ENCODE results near the gene ADAMTS12. TPM values are rescaled to one million over a fixed set of nuclear protein-coding genes. Genes with fewer than 3 reads are reported as not detected.

The ADAMTS12 gene
- total and polyA plus RNA-seq, 7 experiments from 2014 or later = not detected

GRCh38 chr5:33756491-33756890, 135.3 kb downstream of the ADAMTS12 start:
- H3K4me1 ChIP-seq (ENCODE audit: control insufficient read depth in 2 of 2, insufficient read depth in 2 of 2, low read length in 2 of 2) = no peaks in the 10 kb centered on the region
- Mint-ChIP-seq H3K27me3 (peaks cover 0 to 8% (median 2%) of the 10 kb centered on the region in 5 donors), H3K27ac (no peak overlapping the region), H3K9me3 (no peaks in the 10 kb centered on the region), H3K4me1 (peaks cover 0 to 2% (median 0%) of the 10 kb centered on the region in 7 donors), H3K36me3 (no peaks in the 10 kb centered on the region), H3K4me3 (no peak overlapping the region)
- no peak for ATAC-seq
- no peaks in the 10 kb centered on the region for H3K9me3 ChIP-seq (ENCODE audit: control insufficient read depth in 2 of 3, low read length in 3 of 3)
- no peaks in the 10 kb centered on the region for H3K36me3 ChIP-seq (ENCODE audit: control insufficient read depth in 2 of 3, insufficient read depth in 3 of 3, low read length in 3 of 3)
- no peaks in the 10 kb centered on the region for H3K27me3 ChIP-seq (ENCODE audit: control insufficient read depth in 2 of 2, insufficient read depth in 2 of 2, low read length in 2 of 2)
- ChIA-PET POLR2A (no interaction called here), CTCF (no interaction called here)
- H3K4me3 ChIP-seq (ENCODE audit: low read length) = no peak overlapping the region
- DNase-seq = no peak
- H3K27ac ChIP-seq (ENCODE audit: low read depth, low read length) = no peak overlapping the region
- intact Hi-C loops (cut with micrococcal nuclease) = no loop called here

- Histone ChIP-seq H3K27me3 (ENCODE audit: control insufficient read depth in 2 of 2, insufficient read depth in 2 of 2, low read length in 2 of 2) (no peaks in the 10 kb centered on the region), H3K4me1 (ENCODE audit: control insufficient read depth in 2 of 2, insufficient read depth in 2 of 2, low read length in 2 of 2) (no peaks in the 10 kb centered on the region), H3K36me3 (ENCODE audit: control insufficient read depth in 2 of 3, insufficient read depth in 3 of 3, low read length in 3 of 3) (no peaks in the 10 kb centered on the region), H3K27ac (ENCODE audit: low read depth, low read length) (no peak overlapping the region), H3K4me3 (ENCODE audit: low read length) (no peak overlapping the region), H3K9me3 (ENCODE audit: control insufficient read depth in 2 of 3, low read length in 3 of 3) (no peaks in the 10 kb centered on the region)
- H3K4me3 Mint-ChIP-seq = no peak overlapping the region
- no peak overlapping the region for H3K27ac Mint-ChIP-seq
- intact Hi-C loops (cut with micrococcal nuclease) = no loop called here
- peaks cover 0 to 8% (median 2%) of the 10 kb centered on the region in 5 donors for H3K27me3 Mint-ChIP-seq
- no peak for DNase-seq
- ChIA-PET POLR2A (no interaction called here), CTCF (no interaction called here)
- no peaks in the 10 kb centered on the region for H3K4me1 Mint-ChIP-seq
- no peak for ATAC-seq
- no peaks in the 10 kb centered on the region for H3K9me3 Mint-ChIP-seq
- H3K36me3 Mint-ChIP-seq = no peaks in the 10 kb centered on the region
Measured at GRCh38 chr5:33755231-33755630, 136.6 kb downstream of the ADAMTS12 start.

- DNase-seq (no peak), ATAC-seq (no peak)
- no peak overlapping the region for H3K4me3 ChIP-seq (ENCODE audit: low read length)
- CTCF ChIA-PET = no interaction called here
- Mint-ChIP-seq H3K36me3 (no peaks in the 10 kb centered on the region), H3K9me3 (no peaks in the 10 kb centered on the region), H3K27me3 (peaks cover 0 to 8% (median 2%) of the 10 kb centered on the region in 5 donors), H3K4me1 (no peaks in the 10 kb centered on the region), H3K27ac (no peak overlapping the region), H3K4me3 (no peak overlapping the region)
- H3K4me1 ChIP-seq (ENCODE audit: control insufficient read depth in 2 of 2, insufficient read depth in 2 of 2, low read length in 2 of 2) = no peaks in the 10 kb centered on the region
- H3K36me3 ChIP-seq (ENCODE audit: control insufficient read depth in 2 of 3, insufficient read depth in 3 of 3, low read length in 3 of 3) = no peaks in the 10 kb centered on the region
- POLR2A ChIA-PET = no interaction called here
- H3K27ac ChIP-seq (ENCODE audit: low read depth, low read length) = no peak overlapping the region
- H3K27me3 ChIP-seq (ENCODE audit: control insufficient read depth in 2 of 2, insufficient read depth in 2 of 2, low read length in 2 of 2) = no peaks in the 10 kb centered on the region
- intact Hi-C loops (cut with micrococcal nuclease) = no loop called here
- H3K9me3 ChIP-seq (ENCODE audit: control insufficient read depth in 2 of 3, low read length in 3 of 3) = no peaks in the 10 kb centered on the region
Measured at GRCh38 chr5:33753704-33754103, 138.1 kb downstream of the ADAMTS12 start.

- ChIA-PET POLR2A (no interaction called here), CTCF (no interaction called here)
- no peak overlapping the region for H3K4me3 ChIP-seq (ENCODE audit: low read length)
- H3K4me3 Mint-ChIP-seq = no peak overlapping the region
- no peak overlapping the region for H3K27ac ChIP-seq (ENCODE audit: low read depth, low read length)
- no peak overlapping the region for H3K27ac Mint-ChIP-seq
- no peaks in the 10 kb centered on the region for H3K36me3 ChIP-seq (ENCODE audit: control insufficient read depth in 2 of 3, insufficient read depth in 3 of 3, low read length in 3 of 3)
- no peaks in the 10 kb centered on the region for H3K9me3 ChIP-seq (ENCODE audit: control insufficient read depth in 2 of 3, low read length in 3 of 3)
- no peaks in the 10 kb centered on the region for H3K27me3 ChIP-seq (ENCODE audit: control insufficient read depth in 2 of 2, insufficient read depth in 2 of 2, low read length in 2 of 2)
- H3K9me3 Mint-ChIP-seq = no peaks in the 10 kb centered on the region
- no peaks in the 10 kb centered on the region for H3K4me1 Mint-ChIP-seq
- no peaks in the 10 kb centered on the region for H3K4me1 ChIP-seq (ENCODE audit: control insufficient read depth in 2 of 2, insufficient read depth in 2 of 2, low read length in 2 of 2)
- no peak for ATAC-seq
- no peak for DNase-seq
- intact Hi-C loops (cut with micrococcal nuclease) = no loop called here
- no peaks in the 10 kb centered on the region for H3K36me3 Mint-ChIP-seq
- H3K27me3 Mint-ChIP-seq = peaks cover 0 to 8% (median 2%) of the 10 kb centered on the region in 5 donors
Measured at GRCh38 chr5:33748754-33749153, 143.0 kb downstream of the ADAMTS12 start.

- no peak overlapping the region for H3K27ac ChIP-seq (ENCODE audit: low read depth, low read length)
- no peaks in the 10 kb centered on the region for H3K27me3 ChIP-seq (ENCODE audit: control insufficient read depth in 2 of 2, insufficient read depth in 2 of 2, low read length in 2 of 2)
- H3K9me3 ChIP-seq (ENCODE audit: control insufficient read depth in 2 of 3, low read length in 3 of 3) = no peaks in the 10 kb centered on the region
- no peaks in the 10 kb centered on the region for H3K4me1 Mint-ChIP-seq
- no peaks in the 10 kb centered on the region for H3K9me3 Mint-ChIP-seq
- ChIA-PET CTCF (no interaction called here), POLR2A (no interaction called here)
- DNase-seq (no peak), ATAC-seq (no peak)
- H3K4me3 ChIP-seq (ENCODE audit: low read length) = no peak overlapping the region
- H3K4me1 ChIP-seq (ENCODE audit: control insufficient read depth in 2 of 2, insufficient read depth in 2 of 2, low read length in 2 of 2) = no peaks in the 10 kb centered on the region
- H3K27me3 Mint-ChIP-seq = no peaks in the 10 kb centered on the region
- no peak overlapping the region for H3K4me3 Mint-ChIP-seq
- H3K36me3 Mint-ChIP-seq = no peaks in the 10 kb centered on the region
- H3K27ac Mint-ChIP-seq = no peak overlapping the region
- H3K36me3 ChIP-seq (ENCODE audit: control insufficient read depth in 2 of 3, insufficient read depth in 3 of 3, low read length in 3 of 3) = no peaks in the 10 kb centered on the region
- intact Hi-C loops (cut with micrococcal nuclease) = no loop called here
Measured at GRCh38 chr5:33745101-33745770, 146.6 kb downstream of the ADAMTS12 start.

- DNase-seq = no peak
- no peaks in the 10 kb centered on the region for H3K4me1 Mint-ChIP-seq
- Histone ChIP-seq H3K27ac (ENCODE audit: low read depth, low read length) (no peak overlapping the region), H3K27me3 (ENCODE audit: control insufficient read depth in 2 of 2, insufficient read depth in 2 of 2, low read length in 2 of 2) (no peaks in the 10 kb centered on the region), H3K4me1 (ENCODE audit: control insufficient read depth in 2 of 2, insufficient read depth in 2 of 2, low read length in 2 of 2) (no peaks in the 10 kb centered on the region), H3K36me3 (ENCODE audit: control insufficient read depth in 2 of 3, insufficient read depth in 3 of 3, low read length in 3 of 3) (no peaks in the 10 kb centered on the region), H3K4me3 (ENCODE audit: low read length) (no peak overlapping the region), H3K9me3 (ENCODE audit: control insufficient read depth in 2 of 3, low read length in 3 of 3) (no peaks in the 10 kb centered on the region)
- no peak overlapping the region for H3K27ac Mint-ChIP-seq
- H3K9me3 Mint-ChIP-seq = peaks cover 0 to 2% (median 0%) of the 10 kb centered on the region in 11 donors
- CTCF ChIA-PET = no interaction called here
- H3K36me3 Mint-ChIP-seq = no peaks in the 10 kb centered on the region
- ATAC-seq = no peak
- POLR2A ChIA-PET = no interaction called here
- H3K27me3 Mint-ChIP-seq = no peaks in the 10 kb centered on the region
- intact Hi-C loops (cut with micrococcal nuclease) = no loop called here
- no peak overlapping the region for H3K4me3 Mint-ChIP-seq
Measured at GRCh38 chr5:33743099-33743498, 148.7 kb downstream of the ADAMTS12 start.

GRCh38 chr5:33742181-33742580, 149.6 kb downstream of the ADAMTS12 start:
- ChIA-PET CTCF (no interaction called here), POLR2A (no interaction called here)
- Histone ChIP-seq H3K4me1 (ENCODE audit: control insufficient read depth in 2 of 2, insufficient read depth in 2 of 2, low read length in 2 of 2) (no peaks in the 10 kb centered on the region), H3K27me3 (ENCODE audit: control insufficient read depth in 2 of 2, insufficient read depth in 2 of 2, low read length in 2 of 2) (no peaks in the 10 kb centered on the region), H3K27ac (ENCODE audit: low read depth, low read length) (no peak overlapping the region), H3K9me3 (ENCODE audit: control insufficient read depth in 2 of 3, low read length in 3 of 3) (no peaks in the 10 kb centered on the region), H3K4me3 (ENCODE audit: low read length) (no peak overlapping the region), H3K36me3 (ENCODE audit: control insufficient read depth in 2 of 3, insufficient read depth in 3 of 3, low read length in 3 of 3) (no peaks in the 10 kb centered on the region)
- Mint-ChIP-seq H3K4me3 (no peak overlapping the region), H3K27ac (no peak overlapping the region), H3K4me1 (no peaks in the 10 kb centered on the region), H3K36me3 (no peaks in the 10 kb centered on the region), H3K9me3 (peaks cover 0 to 2% (median 0%) of the 10 kb centered on the region in 11 donors), H3K27me3 (no peaks in the 10 kb centered on the region)
- DNase-seq (no peak), ATAC-seq (no peak)
- intact Hi-C loops (cut with micrococcal nuclease) = no loop called here
